COLO668 (cell line): ENCODE data around the gene ADGRA3.

Experiments
- DNase-seq: peaks from one replicate; lab custom pipeline; 2025; ENCODE audit not compliant: unreplicated experiment; lab: John Stamatoyannopoulos, UW

The ADGRA3 gene

DNA sequence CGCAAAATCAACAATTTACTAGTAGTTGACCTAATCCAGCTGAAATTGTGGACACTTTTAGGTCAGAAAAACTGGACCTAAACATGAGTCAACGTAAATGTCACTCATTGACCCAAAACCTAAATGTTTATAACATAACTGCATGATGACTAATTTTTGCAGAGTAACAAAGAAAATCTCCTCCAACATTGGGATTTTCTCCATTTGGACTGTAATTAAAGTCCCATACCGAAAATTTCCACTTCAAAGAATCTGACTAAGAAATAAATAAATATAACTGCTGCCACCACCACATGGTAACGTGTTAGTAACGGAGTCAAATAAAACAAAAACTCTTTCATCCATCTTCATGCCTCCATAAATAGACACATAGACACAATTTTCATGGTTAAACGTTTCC, 1.9 kb downstream of the ADGRA3 start:
- no peak for DNase-seq

DNA sequence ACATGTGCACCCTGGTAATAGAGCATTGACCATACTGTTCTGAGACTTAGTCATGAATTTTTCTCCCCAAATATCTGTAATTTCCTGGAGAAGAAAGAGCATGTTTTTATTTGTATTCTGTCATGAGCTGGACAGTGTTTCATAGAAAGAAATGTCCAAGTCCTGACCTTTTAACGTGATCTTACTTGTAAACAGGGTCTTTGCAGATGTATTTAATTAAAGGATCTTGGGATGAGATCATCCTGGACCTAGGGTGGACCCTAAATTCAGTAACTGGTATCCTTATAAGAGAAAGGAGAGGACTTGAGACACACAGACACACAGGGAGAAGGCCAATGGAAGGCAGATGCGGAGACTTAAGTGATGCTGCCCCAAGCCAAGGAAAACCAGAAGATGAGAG, 3.6 kb downstream of the ADGRA3 start:
- DNase-seq, result no peak

DNA sequence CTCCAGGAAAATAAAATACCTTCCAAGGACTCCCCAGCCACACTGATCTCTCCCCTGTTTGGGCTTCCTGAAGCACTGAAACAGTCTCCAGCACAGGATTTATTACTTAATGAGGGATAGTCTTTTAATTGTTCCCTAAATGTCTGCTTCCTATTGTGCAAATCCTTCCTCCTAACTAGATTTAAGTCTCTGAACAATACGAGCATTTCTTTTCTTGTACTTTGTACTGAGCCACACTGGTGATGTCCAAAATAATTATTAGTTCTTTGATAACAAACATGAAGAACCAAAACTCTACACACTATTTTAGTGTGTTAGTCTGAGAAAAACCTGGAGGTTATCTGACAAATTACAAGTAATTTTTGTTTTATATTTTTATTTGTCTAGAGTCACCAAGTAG, 5.1 kb downstream of the ADGRA3 start:
- no peak for DNase-seq

DNA sequence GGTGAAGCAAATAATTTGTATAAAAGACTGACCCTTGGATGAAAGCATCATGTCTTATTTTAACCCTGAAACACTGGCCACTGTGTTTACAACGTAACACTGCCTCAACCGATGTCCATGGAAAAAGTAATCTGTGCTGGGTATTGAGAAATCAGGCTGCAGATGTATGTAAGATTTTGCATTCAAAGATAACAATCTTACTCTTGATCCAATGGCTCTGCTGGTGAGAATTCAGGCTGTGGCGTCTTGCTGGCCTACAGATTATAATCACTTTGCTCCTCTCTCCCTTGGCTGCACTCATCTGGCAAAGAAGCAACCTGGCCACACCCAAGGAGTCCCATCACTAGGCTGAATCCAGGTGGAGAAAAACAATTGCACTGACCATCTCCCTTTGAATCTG, 7.5 kb downstream of the ADGRA3 start:
- DNase-seq, result no peak

DNA sequence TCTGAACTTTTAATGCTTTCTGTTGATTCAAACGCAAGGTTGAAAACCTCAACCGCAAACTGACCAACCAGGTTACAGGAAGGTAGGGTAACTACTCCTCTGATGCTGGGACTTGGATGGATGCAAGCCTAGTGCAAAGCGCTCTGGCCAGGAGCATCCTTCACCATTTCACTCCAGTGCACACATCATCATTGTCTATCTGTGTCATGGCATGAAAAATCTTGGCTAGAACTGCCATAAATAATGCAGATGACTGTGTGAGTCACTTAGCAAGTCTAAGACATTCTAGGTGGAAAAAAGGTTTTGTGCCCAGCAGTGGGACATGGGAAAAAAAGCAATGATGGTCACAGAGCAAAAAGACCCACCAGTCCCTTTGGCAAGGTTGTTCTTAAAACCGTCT, 10.9 kb downstream of the ADGRA3 start:
- DNase-seq, result no peak

DNA sequence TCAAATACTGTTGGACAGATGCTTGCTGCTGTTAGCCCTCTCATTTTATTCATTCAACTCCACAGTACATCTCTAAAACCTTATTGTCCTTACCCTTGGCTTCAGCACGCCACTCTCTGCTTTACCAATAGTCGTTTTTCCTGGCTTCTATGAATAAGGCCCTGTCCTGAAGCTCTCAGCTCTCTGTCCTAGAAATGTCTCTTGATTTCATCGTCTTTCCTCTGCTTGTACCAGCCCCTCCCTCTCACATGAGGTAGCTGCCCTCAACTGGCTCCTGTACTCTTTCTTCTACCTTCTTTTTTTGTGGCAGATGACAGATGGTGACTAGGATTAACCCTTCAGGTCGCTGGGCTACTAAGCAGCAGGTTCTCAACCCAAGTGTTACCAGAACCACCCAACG, 11.4 kb downstream of the ADGRA3 start:
- DNase-seq, result no peak

DNA sequence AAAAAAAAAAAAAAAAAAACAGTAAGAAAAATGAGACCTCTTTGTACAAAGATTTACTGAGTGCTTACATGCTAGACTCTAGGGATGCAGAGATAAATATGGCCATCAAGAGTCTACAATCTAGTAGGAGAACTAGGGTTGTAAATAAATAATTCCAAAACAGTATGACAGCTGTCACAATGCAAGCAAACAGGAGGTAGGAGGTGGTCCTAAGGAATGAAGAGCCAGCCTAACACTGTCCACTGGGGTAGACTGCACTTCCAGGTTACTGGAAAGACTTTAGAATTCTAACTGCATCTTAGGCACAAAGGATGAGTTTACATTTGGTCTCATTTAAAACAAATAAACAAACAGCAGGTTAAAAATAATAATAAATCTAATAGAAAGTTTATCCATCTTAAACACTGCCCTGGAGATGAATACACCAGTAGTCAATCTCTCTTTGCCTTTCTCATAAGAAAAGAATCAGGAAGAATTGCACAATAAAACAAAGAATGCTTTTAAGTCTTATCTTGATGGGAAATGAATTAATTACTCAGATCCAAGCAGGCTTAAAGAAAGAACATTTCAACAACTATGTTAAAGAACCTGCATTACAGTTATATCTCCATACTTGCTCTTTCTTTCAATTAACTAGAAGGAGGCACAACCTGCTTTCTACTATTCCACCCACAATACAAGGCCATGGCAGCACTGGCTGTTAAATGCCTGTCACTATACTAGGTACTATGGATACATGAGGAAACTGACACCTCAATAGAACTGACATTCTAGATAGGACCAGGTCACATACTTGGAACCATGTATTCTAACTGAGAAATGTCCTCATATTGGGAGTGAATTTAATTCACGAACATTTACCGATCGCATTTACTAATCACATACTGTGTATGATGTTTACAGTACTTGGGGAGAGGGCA, 12.7 kb downstream of the ADGRA3 start:
- no peak for DNase-seq

DNA sequence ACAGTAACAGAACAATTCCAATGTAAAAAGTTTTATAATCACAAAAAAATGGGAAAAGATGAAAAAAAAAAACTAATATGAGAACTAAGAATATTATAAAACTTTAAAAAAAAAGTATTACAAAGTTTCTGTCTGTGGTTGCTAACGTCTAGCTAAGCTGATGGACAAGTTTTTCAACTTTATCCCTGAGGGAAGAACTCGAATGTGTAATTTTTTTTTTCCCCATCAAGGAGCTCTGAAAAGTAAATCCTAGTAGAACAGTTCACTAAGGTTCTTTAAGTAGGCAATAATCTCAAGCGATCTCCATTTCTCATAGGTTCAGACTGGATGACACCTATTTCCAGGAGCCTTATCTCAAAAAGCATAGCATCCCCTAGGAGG, 14.2 kb downstream of the ADGRA3 start:
- DNase-seq, result no peak

DNA sequence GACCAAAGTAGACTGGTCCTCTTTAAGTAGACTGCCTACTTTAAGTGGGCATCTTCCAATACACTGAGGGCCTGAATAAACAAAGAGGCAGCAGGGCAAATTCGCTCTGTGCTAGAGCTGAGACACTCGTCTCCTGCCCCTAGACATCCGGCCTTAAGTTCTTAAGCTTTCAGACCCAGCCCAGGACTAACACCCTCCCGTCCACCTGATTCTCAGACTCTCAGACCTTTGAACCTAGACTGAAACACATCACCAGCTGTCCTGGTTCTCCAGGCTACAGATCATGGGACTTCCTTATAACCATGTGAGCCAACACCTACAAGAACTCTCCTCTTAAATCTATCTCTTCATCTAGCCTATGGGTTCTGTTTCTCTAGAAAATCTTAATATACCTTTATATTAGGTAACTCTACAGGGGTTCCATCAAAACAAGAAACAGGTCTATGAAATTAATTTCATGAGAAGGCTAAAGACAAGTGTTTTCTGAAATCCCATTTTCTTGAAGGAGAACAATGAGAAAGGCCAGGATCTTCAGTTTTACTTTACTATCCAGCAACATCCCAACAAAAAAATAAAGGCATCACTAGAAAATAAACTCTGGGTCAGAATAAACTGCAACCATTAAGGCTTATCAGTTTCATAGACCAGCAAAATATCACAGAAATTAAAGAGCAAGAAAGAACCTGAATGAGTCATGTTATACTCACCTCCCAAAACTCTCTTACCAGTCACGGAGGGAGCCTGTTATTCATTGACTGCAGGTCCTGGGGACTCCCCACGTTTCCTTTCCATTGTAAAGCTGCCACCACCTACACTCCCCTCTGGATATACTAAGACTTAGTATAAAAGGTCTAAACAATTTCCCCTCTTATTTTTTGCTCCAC, 14.8 kb downstream of the ADGRA3 start:
- no peak for DNase-seq

DNA sequence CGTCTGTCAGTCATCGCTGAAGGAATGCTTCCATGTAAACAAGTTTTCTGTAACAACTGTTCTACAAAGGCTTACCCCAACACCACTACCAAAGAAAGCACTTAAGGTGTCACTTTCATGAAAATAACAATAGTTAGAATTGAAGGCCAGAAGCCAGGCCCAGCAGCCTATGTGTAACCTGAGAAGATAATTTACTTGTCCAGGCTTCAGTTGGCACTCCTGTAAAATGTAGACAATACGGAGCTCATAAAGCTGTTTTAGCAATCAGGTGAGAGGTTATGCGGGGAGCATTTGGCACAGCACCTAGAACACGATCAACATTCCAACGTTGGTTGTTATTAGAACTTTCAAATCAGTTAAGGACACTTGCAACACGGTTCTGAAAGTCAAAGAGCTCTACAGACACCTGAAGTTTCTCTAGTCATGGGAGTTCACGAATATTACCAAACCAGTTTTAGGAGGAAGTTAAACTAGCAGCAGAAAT, 15.7 kb downstream of the ADGRA3 start:
- peak; percentile 35 for DNase-seq

DNA sequence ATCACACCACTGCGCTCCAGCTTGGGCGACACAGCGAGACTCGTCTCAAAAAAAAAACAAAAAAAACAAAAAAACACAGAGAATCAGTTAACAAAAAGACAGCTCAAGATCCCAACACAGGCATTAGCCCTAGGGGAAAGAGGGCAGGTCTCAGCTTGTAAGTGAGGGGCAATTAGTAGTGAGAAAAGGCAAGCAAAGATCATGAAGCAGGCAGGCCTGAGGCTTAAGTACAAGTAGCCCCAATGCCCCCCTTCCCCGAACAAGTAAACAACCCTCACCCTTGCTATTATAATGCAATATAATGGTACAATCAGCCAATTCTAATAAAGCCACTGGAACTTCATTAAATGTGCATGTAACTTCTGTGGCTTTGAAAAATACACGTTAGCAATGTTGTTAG, 17.0 kb downstream of the ADGRA3 start:
- DNase-seq, result no peak

DNA sequence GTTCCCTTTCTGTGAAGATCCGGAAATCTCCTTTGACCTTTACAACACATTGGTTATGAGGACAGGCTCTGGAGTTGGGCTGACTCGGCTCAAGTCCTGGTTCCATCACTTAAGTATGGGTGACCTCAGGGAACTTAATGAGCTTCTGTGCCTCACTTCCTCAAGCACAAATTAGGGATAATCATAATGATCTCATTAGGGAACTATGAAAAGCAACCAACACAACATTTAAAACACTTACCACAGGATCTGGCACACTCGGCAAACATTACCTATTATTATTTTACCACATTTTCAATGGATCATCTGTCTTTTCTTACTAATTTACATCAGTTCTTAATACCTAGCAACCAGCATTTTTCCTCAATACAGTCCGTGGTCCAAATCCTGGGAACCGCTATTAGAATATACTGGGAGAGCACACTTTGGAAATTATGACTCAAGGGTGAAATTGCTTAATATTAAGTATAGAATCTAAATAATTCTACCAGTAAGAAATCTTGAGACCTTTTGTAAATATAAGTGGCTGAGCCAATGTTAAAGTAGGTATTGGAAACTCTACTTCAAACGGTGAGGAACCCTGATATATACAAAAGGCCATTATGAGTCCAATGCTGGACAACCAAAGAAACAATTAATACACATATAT, 19.6 kb downstream of the ADGRA3 start:
- no peak for DNase-seq

DNA sequence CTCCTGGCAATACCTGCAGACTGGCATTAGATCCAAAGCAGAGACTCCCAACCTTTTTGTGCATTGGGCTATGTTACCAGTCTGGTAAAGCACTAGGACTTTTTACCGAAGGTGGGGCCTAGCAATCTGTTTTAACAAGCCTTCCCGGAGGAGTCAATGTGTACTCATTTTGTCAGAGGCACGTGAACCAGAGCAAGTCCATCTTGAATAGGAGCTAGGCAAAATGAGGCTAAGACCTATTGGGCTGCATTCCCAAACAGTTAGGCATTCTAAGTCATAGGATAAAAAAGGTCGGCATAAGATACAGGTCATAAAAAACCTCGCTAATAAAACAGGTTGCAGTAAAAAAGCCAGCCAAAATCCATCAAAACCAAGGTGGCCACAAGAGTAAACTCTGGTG, 22.3 kb downstream of the ADGRA3 start:
- DNase-seq, result no peak

DNA sequence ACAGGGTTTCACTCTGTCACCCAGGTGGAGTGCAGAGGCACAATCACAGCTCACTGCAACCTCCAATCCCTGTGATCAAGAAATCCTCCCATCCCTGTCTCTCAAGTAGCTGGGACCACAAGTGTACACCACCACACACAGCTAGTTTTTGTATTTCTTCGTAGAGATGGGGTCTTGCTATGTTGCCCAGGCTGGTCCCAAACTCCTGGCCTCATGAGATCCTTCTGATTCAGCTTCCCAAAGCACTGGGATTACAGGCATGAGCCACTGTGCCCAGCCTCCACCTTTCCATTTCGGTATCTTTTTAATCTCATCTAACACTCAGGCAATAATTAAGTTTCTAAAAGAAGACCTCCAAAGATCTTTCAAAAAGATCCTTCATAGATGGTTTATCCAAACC, 22.9 kb downstream of the ADGRA3 start:
- no peak for DNase-seq

DNA sequence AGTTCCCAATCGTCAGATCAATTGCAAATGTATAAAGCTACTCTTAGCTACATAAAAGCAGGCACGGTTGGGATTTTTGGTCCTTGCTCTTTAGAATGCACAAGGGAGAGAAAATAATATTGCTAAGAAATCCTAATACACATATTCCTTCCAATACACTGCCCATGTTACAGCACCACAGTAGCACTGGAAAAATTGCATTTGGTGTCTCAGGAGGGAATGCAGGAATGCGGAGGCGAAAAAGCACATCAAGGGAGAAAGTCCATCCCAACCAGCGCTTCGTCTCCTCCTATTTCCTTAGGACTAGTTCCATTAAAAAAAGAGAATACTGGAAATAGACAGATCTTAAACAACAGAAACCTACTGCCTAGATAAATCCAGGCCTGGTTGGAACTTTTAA, 23.9 kb downstream of the ADGRA3 start:
- DNase-seq, result no peak

DNA sequence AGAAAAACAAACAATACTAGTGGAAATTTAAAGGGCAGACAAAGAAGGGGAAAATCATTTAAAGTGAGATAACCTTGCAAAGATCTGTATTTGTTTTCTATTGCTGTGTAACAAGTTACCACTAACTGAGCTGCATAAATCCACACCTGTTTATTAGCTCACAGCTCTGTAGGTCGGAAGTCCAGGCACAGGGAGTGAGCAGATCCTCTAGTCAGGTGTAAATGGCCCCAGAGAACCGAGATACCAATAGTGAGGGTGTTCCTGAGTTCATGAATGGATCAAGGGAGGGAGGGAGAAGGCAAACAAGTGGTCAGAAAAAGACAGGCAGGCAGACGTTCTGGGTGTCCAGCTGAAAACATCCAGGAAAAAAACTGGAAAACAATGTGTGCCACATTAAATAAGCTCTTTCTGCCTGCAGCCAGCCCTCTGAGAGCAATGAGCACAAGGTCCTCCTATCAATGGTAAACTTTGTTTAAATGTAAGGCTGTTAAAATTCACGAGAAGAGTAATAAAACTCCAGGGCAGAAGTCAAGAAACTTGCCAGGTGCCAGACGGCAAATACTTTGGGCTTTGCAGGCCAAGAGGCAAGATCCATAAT, 25.0 kb downstream of the ADGRA3 start:
- no peak for DNase-seq

DNA sequence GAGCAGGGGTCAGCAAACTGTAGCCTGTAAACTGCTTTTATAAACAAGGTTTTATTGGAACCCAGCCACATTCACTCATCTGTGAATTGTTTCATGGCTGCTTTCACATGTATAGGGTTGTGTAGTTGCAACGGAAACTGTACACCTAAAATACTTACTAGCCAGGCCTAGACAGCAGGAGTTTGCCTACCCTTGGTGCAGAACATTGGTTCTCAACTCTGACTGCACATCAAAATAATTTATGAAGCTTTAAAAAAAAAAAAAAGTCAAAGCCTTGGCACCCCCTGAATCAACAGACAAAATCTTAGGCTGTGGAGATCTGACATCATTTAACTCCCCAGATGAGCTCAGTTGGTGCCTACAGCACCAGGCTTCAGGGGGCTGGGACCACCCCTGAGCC, 27.8 kb downstream of the ADGRA3 start:
- no peak for DNase-seq

DNA sequence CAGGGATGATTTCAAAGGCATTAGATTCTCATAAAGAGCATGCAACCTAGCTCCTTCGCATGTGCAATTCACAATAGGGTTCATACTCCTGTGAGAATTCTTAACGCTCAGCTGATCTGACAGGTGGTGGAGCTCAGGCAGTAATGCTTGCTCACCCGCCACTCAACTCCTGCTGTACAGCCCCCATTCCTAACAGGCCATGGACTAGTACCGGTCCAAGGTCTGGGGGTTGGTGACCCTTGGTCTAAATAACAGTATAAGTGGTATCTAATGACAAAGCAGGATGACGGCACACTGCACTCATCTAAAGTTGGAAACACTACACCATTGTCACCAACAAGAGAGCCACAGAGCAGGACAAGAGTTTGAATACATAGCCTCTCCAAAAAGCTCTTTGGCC, 28.5 kb downstream of the ADGRA3 start:
- peak; percentile 7 for DNase-seq

DNA sequence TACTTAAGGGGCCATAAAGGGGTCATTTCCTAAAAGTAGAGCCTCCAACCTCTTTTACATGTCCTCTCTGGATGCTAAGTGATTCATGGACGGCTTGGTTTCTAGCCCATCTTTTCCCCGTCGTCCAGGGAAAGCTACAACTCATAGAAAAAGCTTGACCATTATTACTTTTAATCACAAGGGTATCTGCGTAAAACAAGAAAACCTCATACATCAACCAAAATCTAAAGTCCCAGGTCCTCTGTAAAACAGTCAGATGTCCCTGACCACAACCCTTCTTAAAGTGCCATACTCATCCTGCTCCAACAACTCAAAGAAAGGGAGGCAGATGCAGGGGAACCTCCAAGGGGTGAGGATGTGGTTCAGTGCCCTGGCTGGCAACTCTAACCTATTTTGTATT, 29.6 kb downstream of the ADGRA3 start:
- DNase-seq, result no peak

DNA sequence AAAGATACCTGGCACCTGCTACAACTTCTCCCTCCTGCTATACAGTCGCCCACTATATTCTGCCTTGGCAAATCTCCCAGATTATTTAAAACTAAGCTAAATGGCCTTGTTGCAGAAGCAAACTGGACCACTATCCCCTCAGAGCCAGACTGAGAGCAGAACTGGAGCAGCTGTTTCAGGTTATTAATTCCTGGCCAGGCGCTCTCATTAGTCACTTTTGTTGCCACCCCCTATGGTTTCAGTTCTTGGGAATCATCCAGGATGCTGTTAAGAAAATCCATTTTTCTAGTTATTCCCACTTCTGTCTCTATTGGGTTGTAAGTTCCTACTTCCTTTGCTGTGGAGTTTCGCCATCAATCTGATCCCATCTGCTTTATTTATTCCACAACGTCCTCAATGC, 30.1 kb downstream of the ADGRA3 start:
- DNase-seq, result no peak

DNA sequence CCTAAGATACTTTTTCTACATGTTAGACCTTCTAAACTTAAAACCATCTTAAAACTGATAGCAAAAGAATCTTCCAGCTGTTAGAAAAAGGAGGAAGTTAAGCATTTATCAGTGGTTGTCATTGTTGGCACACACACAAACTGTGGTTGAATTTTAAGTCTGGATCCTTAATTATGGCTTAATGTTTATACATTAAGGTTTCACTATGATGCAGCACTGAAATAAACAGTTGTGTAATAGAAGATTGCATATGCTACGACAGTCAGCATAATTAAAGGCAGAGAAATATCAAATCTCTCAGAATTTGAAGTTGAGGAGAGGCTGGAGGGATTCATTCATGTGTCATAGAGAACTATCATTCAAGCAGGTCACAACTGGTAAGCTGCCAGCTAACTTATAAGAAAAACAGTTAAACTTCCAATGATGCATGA, 32.3 kb downstream of the ADGRA3 start:
- no peak for DNase-seq
